B cell (primary cell): ENCODE measurements around the gene SHANK1.

Experiments
- CTCF ChIP-seq: fragments of 200-600 bp; IDR thresholded peaks from one replicate; pipeline ENCODE4 v1.8.0; 2022; ENCODE audit warnings: antibody characterized with exemption, mild to moderate bottlenecking
- EZH2 ChIP-seq: IDR thresholded peaks from 2 replicates; pipeline ENCODE4 v1.6.1; 2012; ENCODE audit warnings: borderline replicate concordance, low read depth, mild to moderate bottlenecking, moderate library complexity, low read length; ENCODE audit not compliant: insufficient read depth, poor library complexity, severe bottlenecking

DNA sequence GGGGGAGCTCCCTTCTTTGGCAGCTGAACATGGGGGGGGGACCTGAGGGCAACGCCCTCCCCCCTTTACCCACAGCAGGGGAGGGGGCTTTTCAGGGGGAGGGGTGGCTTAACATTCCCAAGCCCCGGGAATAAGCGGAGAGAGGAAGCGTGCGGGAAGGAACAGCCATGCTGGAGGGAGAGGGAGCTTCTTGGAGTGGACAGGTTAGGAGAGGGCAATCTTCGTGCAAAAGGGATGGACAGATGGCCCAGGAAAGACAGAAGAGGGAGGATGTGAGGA lies 59.6 kb downstream of the SHANK1 start:
- TF ChIP-seq CTCF (no peak), EZH2 (no peak)
